Fibroblast of peridontal ligament (primary cell): ENCODE measurements around the gene AADACL4.
A peak's percentile ranks its signal among the peaks of the same experiment; 100 is the strongest.

Source experiments
- DNase-seq: peaks from one replicate; pipeline ENCODE4 v3.0.0-alpha.2; 2010; ENCODE audit errors: extremely low read depth

The AADACL4 gene

DNA sequence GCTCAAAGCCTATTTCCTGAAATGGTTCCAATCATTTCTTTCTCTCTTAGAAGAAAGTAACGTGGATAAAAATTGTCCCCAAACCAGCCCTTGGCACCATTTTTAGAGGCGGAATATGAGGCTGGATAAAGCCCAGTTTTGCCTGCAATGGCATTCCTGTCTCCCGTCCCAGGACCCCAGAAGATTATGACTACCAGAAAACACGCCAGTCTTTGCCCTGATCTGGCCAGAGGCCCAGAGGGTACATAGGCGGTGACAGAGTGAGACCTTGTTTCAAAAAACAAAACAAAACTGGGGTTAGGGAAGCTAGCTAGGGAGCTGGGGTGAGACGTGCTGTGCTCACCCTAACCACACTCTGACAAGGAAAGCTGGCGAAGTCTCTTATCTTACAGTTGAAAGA lies at the start of gene AADACL4:
TSS of gene AADACL4 (plus strand) at position 301 of the 400 bp plus-strand sequence. CDS start 462 bp downstream, outside the sequence.
- no peak for DNase-seq

DNA sequence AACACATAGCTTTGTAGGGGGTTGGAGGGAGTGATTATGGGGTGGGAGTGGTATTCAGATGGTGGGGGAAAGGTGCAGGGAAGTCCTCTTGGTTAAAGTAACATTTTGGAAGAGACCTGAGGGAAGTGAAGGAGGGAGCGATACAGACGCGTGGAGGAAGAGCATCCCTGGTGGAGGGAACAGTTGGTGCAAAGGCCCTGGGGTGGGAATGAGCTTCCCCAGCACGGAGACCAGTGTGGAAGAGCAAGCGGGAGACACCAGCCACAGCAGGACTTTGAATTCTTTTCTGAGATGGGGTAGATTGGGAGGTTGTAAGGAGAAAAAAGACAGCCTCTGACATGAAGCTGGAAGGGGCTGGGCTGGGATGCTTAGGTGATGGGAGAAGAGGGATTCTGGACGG lies 49.4 kb upstream of the AADACL4 start:
- no peak for DNase-seq

DNA sequence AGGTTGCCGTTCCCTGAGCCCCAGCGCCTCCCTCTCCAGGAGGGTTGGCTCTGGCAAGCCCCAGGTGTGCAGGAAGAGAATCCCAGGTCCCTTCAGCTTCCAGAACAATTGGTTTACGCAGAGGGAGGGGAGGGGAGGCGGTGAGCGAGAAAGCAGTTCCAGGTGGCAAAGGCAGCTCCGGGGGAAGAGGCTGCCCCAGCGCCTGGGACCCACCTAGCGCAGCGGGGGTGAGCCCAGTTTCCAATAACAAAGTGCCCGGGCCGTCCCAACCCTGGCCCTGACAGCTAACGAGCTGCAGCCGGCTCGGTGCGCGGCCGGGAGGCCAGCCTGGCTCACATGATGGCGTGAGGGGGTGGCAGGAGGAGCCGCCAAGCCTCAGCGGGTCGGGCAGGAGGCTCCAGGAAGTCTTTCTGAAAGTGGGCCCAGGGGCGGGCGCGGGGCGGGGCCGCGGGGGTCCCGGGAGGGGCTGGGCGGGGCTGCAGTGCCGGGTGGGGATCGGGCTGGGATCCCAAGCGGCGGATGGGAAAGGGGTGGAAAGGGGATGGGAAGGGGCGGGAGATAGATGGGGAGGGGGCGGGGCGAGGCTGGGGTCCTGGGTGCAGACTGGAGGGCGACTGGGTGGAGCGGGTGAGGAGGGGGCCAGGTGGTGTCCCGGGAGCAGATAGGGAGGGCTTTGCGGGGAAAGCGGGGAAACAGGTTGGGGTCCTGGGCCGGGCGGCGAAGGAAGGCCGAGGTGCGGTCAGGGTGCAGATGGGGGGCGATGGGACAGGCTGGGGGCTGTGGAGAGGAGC lies 48.7 kb upstream of the AADACL4 start:
- DNase-seq, result peak; percentile 55

DNA sequence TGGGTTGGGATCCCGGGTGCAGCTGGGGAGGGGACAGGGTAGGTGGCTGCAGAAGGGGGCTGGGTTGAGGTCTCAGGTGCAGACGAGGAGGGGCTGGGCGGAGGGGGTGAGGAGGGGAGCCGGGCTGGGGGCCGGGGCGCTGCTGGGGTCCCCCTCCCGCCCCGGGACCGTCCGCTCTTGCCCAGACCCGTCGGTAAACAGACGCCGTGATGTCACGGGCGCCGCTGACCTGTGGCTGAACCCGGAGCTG lies 48.2 kb upstream of the AADACL4 start:
- DNase-seq, result no peak

DNA sequence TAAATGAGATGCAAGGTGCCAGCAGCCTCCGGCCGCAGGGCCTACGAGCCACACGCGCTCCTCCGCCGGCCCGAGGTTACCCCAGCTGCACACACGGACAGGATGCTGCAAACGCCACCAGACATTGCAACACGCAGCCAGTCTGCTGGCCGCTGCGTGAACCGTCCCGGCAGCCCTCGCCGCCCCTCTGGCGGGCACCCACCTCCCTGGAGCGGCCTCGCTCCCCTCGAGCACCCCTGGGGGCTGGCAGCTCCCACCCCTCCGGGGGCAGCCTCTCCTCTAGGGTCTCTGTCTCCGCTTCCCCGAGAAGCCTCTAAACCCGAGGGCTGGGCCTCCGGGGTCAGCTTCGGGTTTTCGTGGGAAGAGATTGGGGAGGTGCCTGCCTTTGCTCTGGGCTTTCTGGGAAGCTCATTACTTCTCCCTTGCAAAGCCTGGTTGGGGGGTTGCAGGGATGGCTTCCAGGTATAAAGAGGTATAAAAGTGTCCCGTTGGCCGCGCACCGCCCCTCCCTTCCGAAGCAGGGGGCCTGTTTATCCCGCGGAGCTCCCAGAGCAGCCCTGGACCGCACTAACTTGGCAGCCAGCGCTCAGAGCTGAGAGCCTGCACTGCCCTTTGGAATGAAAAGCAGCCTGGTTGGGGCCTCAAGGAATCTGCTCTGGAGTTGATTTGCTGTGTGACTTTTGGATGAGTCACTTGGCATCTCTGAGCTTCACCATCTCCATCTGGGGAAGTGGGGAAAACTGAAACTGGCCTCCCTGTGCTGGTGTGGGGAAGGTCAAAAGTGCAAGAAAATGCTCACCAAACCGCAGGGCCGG lies 47.7 kb upstream of the AADACL4 start:
- peak; percentile 98 for DNase-seq

DNA sequence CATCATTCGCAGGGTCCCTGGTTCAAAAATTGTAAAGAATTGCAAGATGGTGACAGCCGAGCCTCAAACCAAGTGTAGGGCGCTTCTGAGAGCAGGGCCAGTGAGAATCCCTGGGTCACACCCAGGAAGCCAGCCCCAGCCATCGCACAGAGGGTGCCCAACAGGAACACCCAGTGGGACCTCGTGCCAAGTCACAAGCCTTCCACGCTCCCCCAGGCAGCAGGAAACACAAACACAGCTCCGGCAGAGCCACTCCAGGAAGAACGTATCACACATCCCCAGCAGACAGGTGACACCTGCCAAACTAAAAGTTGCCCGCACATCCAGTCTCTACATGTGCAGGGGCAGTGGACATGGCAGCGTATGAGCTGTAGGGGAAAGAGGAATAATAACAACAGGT lies 46.1 kb upstream of the AADACL4 start:
- no peak for DNase-seq

DNA sequence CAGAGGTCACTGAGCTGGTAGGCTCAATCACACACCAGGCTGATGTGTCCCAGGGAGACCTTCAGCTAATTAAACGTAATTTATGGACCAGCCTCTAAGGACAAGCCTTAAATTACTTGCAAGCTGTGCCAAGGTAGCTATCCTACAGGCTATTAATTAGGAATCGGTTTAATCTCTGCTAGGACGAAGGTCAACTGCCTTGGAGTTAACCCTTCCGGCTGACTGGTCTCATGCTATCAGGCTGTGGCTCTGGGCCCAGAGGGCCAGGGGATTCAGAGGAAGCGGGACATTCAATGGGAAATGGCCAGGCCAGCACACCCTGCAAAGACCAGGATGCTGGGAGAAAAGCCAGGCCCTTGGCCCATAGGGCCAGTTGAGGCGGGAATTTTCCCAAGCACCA lies 44.9 kb upstream of the AADACL4 start:
- DNase-seq, result no peak

DNA sequence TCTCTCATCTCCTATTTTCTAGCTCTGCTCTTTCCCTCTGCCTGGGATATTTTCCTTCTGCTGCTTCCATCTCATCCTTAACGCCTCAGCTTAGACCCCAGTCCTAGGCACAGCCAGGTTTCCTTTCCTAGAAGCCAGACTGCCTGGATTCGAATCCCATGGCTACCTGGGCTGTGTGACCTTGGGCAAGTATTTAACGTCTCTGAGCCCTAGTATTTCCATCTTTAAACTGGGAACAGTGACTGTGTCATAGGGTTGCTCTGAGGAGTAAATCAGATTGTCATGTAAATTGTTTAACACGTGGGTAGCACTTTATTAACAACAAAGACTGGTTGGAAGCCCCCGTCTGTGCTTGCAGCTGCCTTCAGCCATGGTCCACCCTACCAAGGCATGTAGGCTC lies 44.2 kb upstream of the AADACL4 start:
- DNase-seq, result no peak

DNA sequence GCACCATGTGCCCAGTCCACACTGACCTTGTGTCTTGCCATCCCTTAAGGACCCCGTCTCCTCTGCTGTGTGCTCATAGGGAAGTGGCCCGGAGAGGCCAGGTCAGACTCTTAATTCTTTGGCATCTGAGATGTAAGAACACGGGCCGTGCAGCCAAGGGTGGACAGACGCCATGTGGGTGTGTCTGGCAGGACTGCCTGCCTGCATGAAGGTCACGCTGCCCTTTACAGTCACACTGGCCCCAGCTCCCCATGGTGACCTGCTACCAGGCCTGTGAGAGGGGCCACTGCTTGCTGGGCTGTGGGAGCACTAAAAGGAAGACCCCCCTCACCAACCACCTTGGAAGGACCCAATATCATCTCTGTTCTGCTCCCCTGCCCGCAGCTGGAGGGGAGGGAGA lies 43.5 kb upstream of the AADACL4 start:
- DNase-seq, result no peak

DNA sequence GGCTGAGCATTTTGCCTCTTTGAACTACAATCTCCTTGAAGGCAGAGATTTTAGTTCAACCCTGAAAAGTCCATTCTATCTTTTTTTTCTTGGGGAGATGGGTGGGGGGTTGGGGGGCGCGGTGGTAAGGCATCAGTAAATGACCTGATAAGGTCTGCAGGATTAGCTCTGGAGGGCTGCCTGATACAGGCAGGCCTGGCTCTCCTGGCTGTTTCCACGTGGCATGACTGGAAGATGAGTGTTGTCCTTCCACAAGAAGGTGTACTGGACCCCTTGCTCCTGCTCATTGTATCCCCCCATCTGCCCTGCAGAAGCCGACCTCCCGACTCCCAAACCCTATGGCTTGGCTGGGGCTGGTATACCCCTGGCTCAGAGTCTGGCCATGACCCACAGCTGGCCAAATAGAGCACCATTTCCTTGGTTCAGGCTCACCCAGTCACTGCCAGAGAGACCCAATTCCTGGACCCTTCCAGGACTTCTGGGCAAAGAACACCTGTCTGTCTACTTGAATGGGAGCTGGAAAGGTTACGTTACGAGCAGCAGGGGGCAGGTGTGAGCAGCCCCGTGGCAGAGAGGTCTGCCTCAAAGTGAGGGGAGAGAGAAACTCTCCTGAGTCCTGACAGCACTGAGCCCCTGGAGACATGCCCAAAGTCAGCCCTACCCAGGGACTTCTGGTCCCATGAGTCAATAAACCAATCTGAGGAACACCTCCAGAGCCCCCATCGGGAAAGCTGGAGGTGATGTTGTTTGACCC lies 42.8 kb upstream of the AADACL4 start:
- DNase-seq, result no peak

DNA sequence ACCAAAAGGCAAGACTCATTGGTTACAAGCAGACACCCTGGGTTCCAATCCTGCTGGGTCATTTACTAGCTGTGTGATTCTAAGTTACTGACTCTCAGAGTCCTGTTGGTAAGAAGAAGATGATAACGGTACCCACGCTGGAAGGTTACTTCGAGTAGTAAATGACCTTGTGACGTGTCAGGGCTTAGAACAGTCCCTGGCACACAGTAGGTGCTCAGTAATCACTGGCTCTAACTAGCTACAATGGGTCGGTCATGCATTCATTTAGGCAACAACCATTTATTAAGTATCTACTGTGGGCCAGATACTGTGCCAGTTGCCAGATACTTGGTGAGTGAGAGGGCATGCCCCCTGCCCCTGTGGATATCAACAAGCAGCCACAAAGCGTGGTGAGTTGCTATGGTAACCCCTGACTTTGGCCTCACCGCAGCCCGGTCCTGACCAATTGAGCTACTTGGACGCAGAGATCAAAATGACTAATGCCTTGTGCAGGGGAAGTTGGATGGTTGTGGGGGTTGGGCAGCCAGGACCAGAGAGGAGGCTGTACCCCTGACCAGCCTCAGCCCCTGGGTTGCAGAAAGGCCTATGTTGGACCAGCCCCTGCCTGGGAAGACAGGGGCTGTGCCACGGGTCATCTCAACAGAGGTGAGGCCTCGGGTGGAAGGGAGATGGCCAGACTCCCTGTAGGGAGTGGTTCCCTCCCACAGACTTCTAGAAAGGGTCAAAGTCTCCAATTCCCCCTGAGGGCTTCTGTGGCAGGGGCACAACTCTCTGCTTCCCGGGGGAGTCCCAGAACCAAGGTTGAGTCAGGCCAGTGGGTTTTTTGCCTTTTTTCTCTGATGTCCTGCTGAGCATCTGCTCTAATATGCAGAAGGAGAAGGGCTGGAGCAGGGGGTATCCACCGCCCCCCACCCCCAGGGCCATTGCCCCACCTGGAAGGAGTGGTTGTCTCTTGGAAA lies 41.9 kb upstream of the AADACL4 start:
- peak; percentile 97 for DNase-seq

DNA sequence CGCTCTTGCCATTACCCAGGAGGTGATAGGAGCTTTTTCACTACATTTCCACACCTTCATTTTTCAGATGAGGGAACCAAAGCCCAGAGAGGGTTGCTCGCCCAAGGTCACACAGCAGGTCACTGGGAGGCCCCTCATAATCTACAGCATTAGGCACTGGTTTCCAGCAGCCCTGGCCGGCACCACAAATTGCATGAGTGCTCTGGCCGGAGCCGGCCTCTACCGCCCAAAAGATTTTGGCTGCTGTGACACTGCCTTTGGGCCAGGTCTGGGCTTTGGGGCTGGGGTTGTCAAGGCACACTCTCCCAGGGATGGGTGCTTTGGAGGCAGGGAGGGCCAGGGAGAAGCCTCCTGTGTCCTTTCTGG lies 41.2 kb upstream of the AADACL4 start:
- no peak for DNase-seq

DNA sequence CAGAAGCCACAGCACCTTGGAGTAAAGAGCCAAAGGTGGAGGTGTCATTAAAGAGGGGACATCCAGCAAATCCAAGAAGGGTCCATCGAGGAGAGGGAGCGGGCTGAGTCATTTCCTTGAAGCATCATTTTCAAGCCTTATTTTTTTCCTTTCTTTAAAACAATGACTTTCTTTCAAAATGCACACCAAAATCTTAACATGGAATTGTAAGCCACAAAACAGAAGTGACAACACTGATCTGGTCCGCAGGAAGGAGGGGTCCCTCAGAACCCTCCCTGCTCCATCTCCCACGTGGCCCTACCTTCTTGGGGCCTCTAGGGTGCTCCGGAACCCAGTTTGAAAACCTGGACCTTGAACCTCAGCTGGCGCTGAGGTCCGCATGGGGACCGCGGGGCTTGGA lies 40.7 kb upstream of the AADACL4 start:
- DNase-seq, result no peak

DNA sequence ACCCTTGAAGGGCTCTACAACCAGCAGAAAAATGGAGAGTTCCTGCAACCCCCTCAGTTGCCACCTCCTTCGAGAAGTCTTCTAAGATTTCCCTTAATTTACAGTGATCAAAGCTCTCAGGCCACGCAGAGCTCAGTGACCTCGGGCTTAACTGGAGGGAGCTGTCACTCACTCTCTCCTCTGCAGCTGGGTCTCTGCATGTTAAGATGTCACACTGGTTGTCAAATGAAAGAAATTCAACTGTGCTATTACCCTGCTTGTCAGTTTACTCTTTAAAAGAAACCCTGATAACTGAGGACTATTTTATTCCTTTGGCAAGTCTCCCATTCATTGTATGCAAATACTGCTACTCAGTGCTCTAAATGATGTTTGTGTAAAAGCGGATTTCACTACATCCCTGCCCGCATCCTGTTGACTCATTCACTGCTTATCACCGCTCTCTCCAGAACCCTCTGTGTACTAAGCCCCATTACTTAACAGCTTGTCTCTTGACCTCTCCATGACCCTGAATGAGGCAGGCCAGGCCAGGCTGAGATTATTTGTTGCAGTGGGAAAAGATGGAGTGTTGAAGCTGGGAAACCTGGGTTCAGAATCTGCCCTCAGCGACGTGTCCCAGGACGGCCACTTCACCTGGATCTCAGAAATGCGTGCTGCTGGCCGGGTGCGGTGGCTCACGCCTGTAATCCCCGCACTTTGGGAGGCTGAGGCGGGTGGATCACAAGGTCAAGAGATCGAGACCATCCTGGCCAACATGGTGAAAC lies 39.6 kb upstream of the AADACL4 start:
- DNase-seq, result peak; percentile 92

DNA sequence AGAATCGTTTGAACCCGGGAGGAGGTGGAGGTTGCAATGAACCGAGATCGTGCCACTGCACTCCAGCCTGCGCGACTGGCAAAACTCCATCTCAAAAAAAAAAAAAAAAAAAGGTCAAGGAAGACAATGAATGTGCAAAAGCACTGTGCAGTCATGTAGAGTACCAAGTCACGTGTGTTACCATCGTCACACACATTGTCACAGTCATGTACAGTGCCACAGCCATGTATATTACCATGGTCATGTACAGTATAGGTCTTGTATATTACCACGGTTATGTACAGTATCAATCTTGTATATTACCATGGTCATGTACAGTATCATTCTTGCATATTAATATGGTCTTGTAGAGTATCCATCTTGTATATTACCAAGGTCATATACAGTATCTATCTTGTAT lies 38.9 kb upstream of the AADACL4 start:
- DNase-seq, result no peak

DNA sequence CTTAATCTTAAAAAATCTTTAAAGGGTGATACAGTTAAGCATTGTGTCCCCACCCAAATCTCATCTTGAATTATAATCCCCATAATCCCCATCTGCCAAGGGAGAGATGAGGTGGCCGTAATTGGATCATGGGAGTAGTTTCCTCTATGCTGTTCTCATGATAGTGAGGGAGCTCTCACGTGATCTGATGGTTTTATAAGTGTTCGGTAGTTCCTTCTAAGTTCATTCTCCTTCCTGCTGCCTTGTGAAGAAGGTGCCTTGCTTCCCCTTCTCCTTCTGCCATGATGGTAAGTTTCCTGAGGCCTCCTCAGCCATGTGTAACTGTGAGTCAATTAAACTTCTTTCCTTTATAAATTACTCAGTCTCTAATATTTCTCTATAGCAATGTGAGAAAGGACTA lies 36.6 kb upstream of the AADACL4 start:
- DNase-seq, result no peak

DNA sequence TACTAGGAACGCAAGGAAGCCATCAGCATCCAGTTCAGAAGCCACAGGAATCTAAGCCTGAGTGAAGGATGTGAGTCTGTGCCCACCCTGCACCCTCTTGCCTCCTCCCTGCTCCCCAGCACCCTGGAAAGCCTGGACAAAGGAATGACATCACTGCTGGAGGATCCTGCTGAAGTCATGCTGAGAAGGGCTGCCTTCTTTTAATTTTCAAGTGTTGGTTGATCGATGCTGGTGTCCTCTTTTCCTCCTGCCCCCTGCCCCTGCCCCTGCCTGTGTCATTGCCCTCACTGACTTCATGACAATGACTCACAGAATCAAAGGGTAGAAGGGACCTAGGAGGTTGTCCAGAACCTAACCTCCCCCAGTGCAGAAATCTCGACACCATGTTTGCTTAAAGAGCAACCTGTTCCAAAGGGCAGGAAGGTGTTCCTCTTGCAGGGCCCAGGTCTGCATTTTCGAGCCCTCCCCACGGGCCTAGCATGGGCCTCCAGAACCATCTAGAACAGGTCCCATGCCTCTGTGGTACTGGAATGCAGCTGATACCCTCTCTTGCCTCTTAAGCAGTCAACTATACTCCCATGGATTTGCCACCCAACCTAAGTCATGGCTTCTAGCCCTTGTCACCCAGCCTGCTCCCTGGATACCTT lies 35.5 kb upstream of the AADACL4 start:
- DNase-seq, result no peak

DNA sequence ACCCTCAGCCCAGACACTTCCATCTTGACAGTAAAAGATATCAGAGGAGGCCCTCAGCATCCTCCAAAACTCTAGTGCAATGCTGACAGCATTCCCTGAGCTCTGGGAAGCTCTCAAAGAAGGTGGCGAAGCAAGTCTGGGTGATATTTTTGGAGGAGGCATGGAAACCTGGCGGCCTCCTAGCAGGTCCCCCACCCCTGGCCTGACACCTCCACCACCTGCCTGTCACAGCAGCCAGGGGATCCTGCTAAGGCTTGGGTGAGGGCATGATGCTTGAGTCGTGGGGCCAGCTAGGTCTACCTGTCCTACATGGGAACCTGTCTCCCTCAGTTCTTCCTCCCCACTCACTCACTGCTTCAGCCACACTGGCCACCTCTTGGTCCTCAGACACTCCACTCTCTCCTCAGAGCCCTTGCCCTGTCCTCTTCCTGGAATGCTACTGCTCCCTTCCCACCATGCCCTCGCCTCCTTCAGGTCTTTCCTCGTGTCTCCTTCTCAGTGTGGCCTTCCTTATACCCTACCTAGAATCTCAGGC lies 34.3 kb upstream of the AADACL4 start:
- no peak for DNase-seq

DNA sequence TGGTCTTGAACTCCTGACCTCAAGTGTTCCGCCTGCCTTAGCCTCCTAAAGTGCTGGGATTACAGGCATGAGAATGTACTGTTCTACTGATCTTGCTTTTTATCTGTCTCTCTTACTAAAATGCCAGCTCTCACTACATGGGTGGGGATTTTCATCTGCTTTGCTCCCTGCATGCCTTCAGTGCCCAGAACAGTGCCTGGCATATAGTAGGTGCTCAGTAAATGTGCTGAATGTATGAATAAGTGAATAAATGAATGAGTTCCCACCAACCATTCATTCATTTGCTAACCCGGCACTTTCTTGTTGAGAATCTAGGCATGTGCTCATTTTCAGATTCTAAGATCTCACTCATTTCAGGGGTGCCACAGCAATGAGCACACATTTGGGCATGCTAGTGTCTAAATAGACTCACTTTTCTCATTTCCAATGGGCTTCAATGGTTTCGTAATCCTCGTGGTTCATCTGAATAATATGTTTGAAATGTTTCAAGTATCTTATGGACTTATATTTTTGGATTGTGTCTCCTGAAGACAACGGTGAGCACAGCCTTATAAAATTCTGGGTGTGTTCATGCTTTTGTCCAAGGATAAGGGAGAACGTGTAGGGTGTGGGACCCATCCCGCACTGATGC lies 33.5 kb upstream of the AADACL4 start:
- DNase-seq, result peak; percentile 56

DNA sequence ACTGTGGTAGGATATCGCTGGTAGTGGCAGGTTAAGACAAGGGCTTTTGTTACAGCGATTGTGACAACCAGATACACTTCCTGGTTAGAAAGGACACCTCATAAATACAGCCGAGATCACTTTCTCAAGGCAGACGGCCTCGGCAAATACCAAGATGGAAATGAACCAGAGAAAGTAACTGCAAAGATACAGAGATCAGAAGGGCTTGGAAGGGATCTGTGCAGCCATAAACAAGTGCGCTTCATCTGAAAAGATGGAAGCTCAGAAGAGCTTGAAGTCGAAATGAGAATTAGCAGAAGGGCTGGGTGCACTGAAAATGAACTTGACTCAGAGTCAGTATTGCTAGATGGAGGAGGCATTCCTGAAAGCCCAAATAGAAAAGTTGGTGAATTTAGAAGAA lies 32.9 kb upstream of the AADACL4 start:
- no peak for DNase-seq
